Measurements from ENCODE around the gene DMD. TPM values are rescaled to one million over a fixed set of nuclear protein-coding genes. Genes with fewer than 3 reads are reported as not detected.

The DMD gene
- total and polyA plus RNA-seq, 2 of the 13 experiments (the other 11 are each of a cell fraction or from before 2014, with no cell fraction given), result 17.6 to 25.9 TPM

DNA sequence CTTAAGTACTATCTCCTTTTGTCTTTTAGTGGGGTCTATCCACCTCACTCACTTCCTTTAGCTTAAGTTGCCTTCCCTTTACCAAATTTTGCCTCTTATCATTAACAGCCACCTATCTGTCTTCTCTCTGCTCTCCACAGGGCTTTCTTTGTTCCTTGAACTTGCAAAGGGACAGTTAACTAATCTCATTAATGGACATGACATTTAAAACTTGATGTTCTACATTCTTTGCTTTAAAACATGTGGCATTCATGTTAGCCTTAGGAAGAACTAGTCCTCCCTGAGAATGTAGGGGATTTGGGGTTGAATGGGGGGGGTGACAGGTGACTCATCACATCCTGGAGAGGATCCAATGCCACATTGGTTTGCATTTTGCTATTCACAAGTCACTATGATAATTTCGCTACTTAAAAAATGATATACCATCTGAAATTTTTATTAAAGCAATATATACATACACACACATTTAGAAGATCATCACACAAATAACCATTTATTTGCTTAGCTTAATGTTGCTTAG is 41.0 kb upstream of the DMD start:
- Histone ChIP-seq H3K27ac (ENCODE audit: extremely low read length, insufficient read depth, low read length) (no peak overlapping the region), H4K20me1 (ENCODE audit: insufficient read depth, low read length) (no peaks in the 10 kb centered on the region), H3K4me2 (ENCODE audit: low read depth, low read length) (no peak overlapping the region), H2AFZ (ENCODE audit: low read length) (no peak overlapping the region), H3K79me2 (ENCODE audit: insufficient read depth, low read length) (no peaks in the 10 kb centered on the region), H3K4me3 (replicated peaks in 1 of 3; ENCODE audit: insufficient read depth in 1 of 3, low read depth in 2 of 3, low read length in 3 of 3) (no peak overlapping the region), H3K9ac (ENCODE audit: insufficient read depth, low read depth, low read length) (no peak overlapping the region), H3K4me1 (ENCODE audit: insufficient read depth, low read length) (no peaks in the 10 kb centered on the region), H3K36me3 (replicated peaks in 1 of 2; ENCODE audit: control insufficient read depth in 1 of 2, insufficient read depth in 2 of 2, low read length in 2 of 2) (no peaks in the 10 kb centered on the region), H3K27me3 (ENCODE audit: control insufficient read depth in 1 of 2, insufficient read depth in 2 of 2, low read length in 2 of 2) (no peaks in the 10 kb centered on the region), H3K9me3 (ENCODE audit: low read length) (no peaks in the 10 kb centered on the region)
- 0% methylated on average over 1 of the region's 1 CpG for WGBS (ENCODE audit: low lambda C conversion rate)
- TF ChIP-seq SNRNP70 (IDR thresholded peaks at IDR 0.05; ENCODE audit: low read depth, low read length) (no peak), ZNF546 (CRISPR knock-in tag; conservative IDR thresholded peaks at IDR 0.05) (no peak), ZBTB49 (CRISPR knock-in tag; IDR thresholded peaks at IDR 0.05; ENCODE audit: borderline replicate concordance) (no peak), KAT7 (CRISPR knock-in tag; IDR thresholded peaks at IDR 0.05; ENCODE audit: borderline replicate concordance) (no peak), AHR (CRISPR knock-in tag; IDR thresholded peaks at IDR 0.05) (no peak), SRSF4 (IDR thresholded peaks at IDR 0.05; ENCODE audit: low read depth, low read length, poor library complexity, severe bottlenecking) (no peak), ZNF468 (CRISPR knock-in tag; IDR thresholded peaks at IDR 0.05) (no peak), ZNF136 (CRISPR knock-in tag; IDR thresholded peaks at IDR 0.05; ENCODE audit: low read depth) (no peak), ZNF710 (CRISPR knock-in tag; IDR thresholded peaks at IDR 0.05; ENCODE audit: borderline replicate concordance) (no peak), POLR2AphosphoS5 (IDR thresholded peaks at IDR 0.05; ENCODE audit: low read depth, low read length) (no peak)
- in situ Hi-C loops (cut with HindIII; ENCODE audit: extremely low pct_ligation_motif_present, low pct_unique_long_range_greater_than_20kb) (no loop called here), intact Hi-C loops (cut with micrococcal nuclease; ENCODE audit: unreplicated experiment) (no loop called here)
- BruUV-seq (replicated peaks), result no TSS peak
- POLR2A ChIA-PET, result no interaction called here
- ATAC-seq (no peak), FAIRE-seq (no peak), DNase-seq (ENCODE audit: low spot score) (no peak)
- CTCF ChIA-PET (ENCODE audit: low intra/inter-chr PET ratio, low total read pairs), result no interaction called here

Measured in HepG2 (cell line).